Measurements from ENCODE around the gene MUC15. TPM values are rescaled to one million over a fixed set of nuclear protein-coding genes. Genes with fewer than 3 reads are reported as not detected.

MUC15 gene
- total RNA-seq, 1 donor, result not detected

DNA sequence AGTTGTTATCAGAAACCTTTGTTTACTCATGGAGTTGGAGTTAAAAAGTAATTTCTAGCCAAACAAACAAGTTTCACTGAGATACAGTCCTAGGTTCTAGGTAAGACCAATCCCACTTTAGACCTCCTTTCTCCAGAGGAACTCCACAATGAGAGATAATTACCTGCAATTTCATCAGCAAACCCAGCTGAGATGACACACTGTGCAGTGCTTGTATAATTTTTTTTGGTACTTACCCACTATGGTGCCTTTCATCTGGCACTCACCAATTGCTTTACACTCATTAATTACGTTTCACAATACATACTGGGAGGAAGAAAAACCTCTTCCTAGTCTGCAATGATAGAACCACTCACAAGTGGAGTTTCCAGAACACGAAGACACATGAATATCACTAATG is 1.8 kb upstream of the MUC15 start:
- DNase-seq (ENCODE audit: low read depth), result no peak
- no peak overlapping the region for H3K4me3 ChIP-seq (ENCODE audit: low read depth, low read length)
- no peak for TF ChIP-seq CTCF (IDR thresholded peaks at IDR 0.05; ENCODE audit: insufficient read depth, low read length)

- TF ChIP-seq CTCF (IDR thresholded peaks at IDR 0.05; ENCODE audit: insufficient read depth, low read length), result no peak
- no peak overlapping the region for H3K4me3 ChIP-seq (ENCODE audit: low read depth, low read length)
Measured at GRCh38 chr11:26572770-26573402, 823 bp upstream of the MUC15 start.

GRCh38 chr11:26569646-26570045 is 2.4 kb downstream of the MUC15 start:
- TF ChIP-seq CTCF (IDR thresholded peaks at IDR 0.05; ENCODE audit: insufficient read depth, low read length), result no peak
- no peak for DNase-seq (ENCODE audit: low read depth)

More at GRCh38 chr11:26572770-26573402, 823 bp upstream of the MUC15 start:
- DNase-seq (ENCODE audit: low read depth), result no peak

GRCh38 chr11:26558190-26558589 is 13.9 kb downstream of the MUC15 start:
- DNase-seq (ENCODE audit: low read depth), result no peak

More at GRCh38 chr11:26569646-26570045, 2.4 kb downstream of the MUC15 start:
- no peak overlapping the region for H3K4me3 ChIP-seq (ENCODE audit: low read depth, low read length)

DNA sequence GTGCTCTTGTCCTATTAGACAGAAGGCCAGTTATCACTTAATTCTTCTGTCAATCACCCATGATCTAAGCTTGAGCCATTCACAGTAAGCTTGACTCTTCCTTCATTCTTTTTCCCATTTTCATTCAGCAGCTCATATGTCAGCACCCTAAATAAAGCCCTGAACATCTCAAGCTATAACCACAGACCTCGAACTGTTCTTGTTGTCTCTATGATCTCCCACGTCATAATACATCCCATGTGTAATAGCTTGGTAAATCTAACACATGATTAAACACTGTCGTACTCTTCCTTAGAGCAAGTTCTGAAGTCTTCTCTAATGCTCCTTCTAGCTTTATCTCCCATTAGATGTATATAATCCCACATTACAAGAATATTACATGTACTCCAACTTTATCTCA is 14.4 kb downstream of the MUC15 start:
- no peak overlapping the region for H3K4me3 ChIP-seq (ENCODE audit: low read depth, low read length)
- DNase-seq (ENCODE audit: low read depth), result no peak
- TF ChIP-seq CTCF (IDR thresholded peaks at IDR 0.05; ENCODE audit: insufficient read depth, low read length), result no peak

More at GRCh38 chr11:26558190-26558589, 13.9 kb downstream of the MUC15 start:
- no peak overlapping the region for H3K4me3 ChIP-seq (ENCODE audit: low read depth, low read length)
- no peak for TF ChIP-seq CTCF (IDR thresholded peaks at IDR 0.05; ENCODE audit: insufficient read depth, low read length)

GRCh38 chr11:26556582-26556981 is 15.5 kb downstream of the MUC15 start:
- H3K4me3 ChIP-seq (ENCODE audit: low read depth, low read length), result no peak overlapping the region
- no peak for DNase-seq (ENCODE audit: low read depth)
- no peak for TF ChIP-seq CTCF (IDR thresholded peaks at IDR 0.05; ENCODE audit: insufficient read depth, low read length)

- DNase-seq (ENCODE audit: low read depth), result no peak
- no peak for TF ChIP-seq CTCF (IDR thresholded peaks at IDR 0.05; ENCODE audit: insufficient read depth, low read length)
- no peak overlapping the region for H3K4me3 ChIP-seq (ENCODE audit: low read depth, low read length)
Measured at GRCh38 chr11:26554455-26554854, 17.6 kb downstream of the MUC15 start.

Data from fibroblast of the aortic adventitia (primary cell).